Natural killer cell (primary cell): ENCODE measurements around the gene MYO16. TPM values are rescaled to one million over a fixed set of nuclear protein-coding genes. Genes with fewer than 3 reads are reported as not detected.

Experiments used
- ATAC-seq, 3 donors: fragments of 150-1000 bp in 2 of 3; fragments of 200-7000 bp in 1 of 3; cut with Tn5 transposase; 1 replicate in 1 of 3; 2 replicates in 2 of 3; pipeline ENCODE4 v1.10.0; 2021; ENCODE audit warnings: mild to moderate bottlenecking in 2 of 3, moderate library complexity in 2 of 3
- DNase-seq, 2 donors: peaks; one replicate each; pipeline versions ENCODE4 v3.0.0 to v3.0.0-alpha.2; 2013 to 2021; ENCODE audit warnings: mixed read lengths in 1 of 2
- H3K27ac ChIP-seq: one replicate; pipeline ENCODE4 v1.5.1; 2013; ENCODE audit warnings: mild to moderate bottlenecking, low read length
- H3K27me3 ChIP-seq: one replicate; pipeline ENCODE4 v1.6.1; 2013; ENCODE audit warnings: low read length; ENCODE audit not compliant: control insufficient read depth, insufficient read depth
- H3K36me3 ChIP-seq: one replicate; pipeline ENCODE4 v1.6.1; 2013; ENCODE audit warnings: low read length; ENCODE audit not compliant: control insufficient read depth, insufficient read depth
- H3K4me1 ChIP-seq: one replicate; pipeline ENCODE4 v1.6.1; 2013; ENCODE audit warnings: low read length; ENCODE audit not compliant: control insufficient read depth, insufficient read depth
- H3K4me3 ChIP-seq: one replicate; pipeline ENCODE4 v1.5.1; 2013; ENCODE audit warnings: low read length
- H3K9me3 ChIP-seq: one replicate; pipeline ENCODE4 v1.6.1; 2013; ENCODE audit warnings: low read length; ENCODE audit not compliant: control insufficient read depth, insufficient read depth
- H3K27ac Mint-ChIP-seq, 2 donors: one replicate each; pipeline ENCODE4 v1.8.0; 2022; ENCODE audit warnings: mild to moderate bottlenecking in 2 of 2, mixed read lengths in 2 of 2, moderate library complexity in 1 of 2
- H3K27me3 Mint-ChIP-seq, 2 donors: one replicate each; pipeline ENCODE4 v1.8.0; 2022; ENCODE audit warnings: low read depth in 2 of 2, mixed read lengths in 2 of 2
- H3K36me3 Mint-ChIP-seq: one replicate; pipeline ENCODE4 v1.8.0; 2022; ENCODE audit warnings: mixed read lengths
- H3K4me1 Mint-ChIP-seq, 2 donors: one replicate each; pipeline ENCODE4 v1.8.0; 2022; ENCODE audit warnings: mixed read lengths in 2 of 2
- H3K4me3 Mint-ChIP-seq: one replicate; pipeline ENCODE4 v1.8.0; 2022; ENCODE audit warnings: mild to moderate bottlenecking, moderate library complexity, mixed read lengths
- H3K9me3 Mint-ChIP-seq, 2 donors: one replicate each; pipeline ENCODE4 v1.8.0; 2022; ENCODE audit warnings: mixed read lengths in 2 of 2
- CTCF ChIP-seq: fragments of 200-600 bp; IDR thresholded peaks from one replicate; pipeline ENCODE4 v1.8.0; 2022; ENCODE audit warnings: antibody characterized with exemption
- WGBS: methylation state at CpG from one replicate; pipeline ENCODE4 v1.1.7; 2013; ENCODE audit warnings: missing lambda C conversion rate; ENCODE audit not compliant: insufficient coverage; 5-methylcytosine and 5-hydroxymethylcytosine counted together
- intact Hi-C: fragments of 100-400 bp; cut with micrococcal nuclease; formaldehyde crosslinking; loops from one replicate; pipeline ENCODE4 v1.14.2; 2022
- total RNA-seq, 4 donors: library from RNA; stranded (reverse); fragments of 120-200 nt in 1 of 4; gene quantifications; one replicate each; pipeline versions ENCODE4 v1.2.3 to v1.2.4, GENCODE V29; 2013 to 2022

Gene MYO16
- total RNA-seq, 3 donors from 2014 or later (not counting 1 experiment from before 2014, with no cell fraction given): 0.28 TPM; not detected in 2

- Mint-ChIP-seq H3K27ac (no peak overlapping the region), H3K4me3 (no peak overlapping the region), H3K4me1 (no peaks in the 10 kb centered on the region), H3K9me3 (peaks cover 2% of the 10 kb centered on the region in 2 donors), H3K27me3 (no peaks in the 10 kb centered on the region), H3K36me3 (peaks cover 6% of the 10 kb centered on the region)
- H3K27me3 ChIP-seq: no peaks in the 10 kb centered on the region
- ATAC-seq (no peak), DNase-seq (no peak)
- intact Hi-C loops: no loop called here
- WGBS: 68% methylated on average over 5 of the region's 9 CpGs
- H3K27ac ChIP-seq: no peak overlapping the region
- no peaks in the 10 kb centered on the region for H3K36me3 ChIP-seq
- no peak overlapping the region for H3K4me3 ChIP-seq
- no peak for TF ChIP-seq CTCF
- no peaks in the 10 kb centered on the region for H3K9me3 ChIP-seq
- H3K4me1 ChIP-seq: no peaks in the 10 kb centered on the region
These were observed 148.3 kb downstream of the MYO16 start for GRCh38 chr13:108777421-108778420.

- Histone ChIP-seq H3K4me1 (no peaks in the 10 kb centered on the region), H3K27ac (no peak overlapping the region), H3K27me3 (no peaks in the 10 kb centered on the region), H3K36me3 (no peaks in the 10 kb centered on the region), H3K4me3 (no peak overlapping the region), H3K9me3 (no peaks in the 10 kb centered on the region)
- H3K27me3 Mint-ChIP-seq: no peaks in the 10 kb centered on the region
- ATAC-seq (no peak), DNase-seq (no peak)
- H3K27ac Mint-ChIP-seq: no peak overlapping the region
- 89% methylated on average over 2 of the region's 2 CpGs for WGBS
- TF ChIP-seq CTCF: no peak
- peaks cover 6% of the 10 kb centered on the region for H3K36me3 Mint-ChIP-seq
- no peaks in the 10 kb centered on the region for H3K4me1 Mint-ChIP-seq
- intact Hi-C loops: no loop called here
- H3K9me3 Mint-ChIP-seq: peaks cover 2 to 5% of the 10 kb centered on the region in 2 donors
- no peak overlapping the region for H3K4me3 Mint-ChIP-seq
These were observed 149.9 kb downstream of the MYO16 start for GRCh38 chr13:108779308-108779707.

DNA sequence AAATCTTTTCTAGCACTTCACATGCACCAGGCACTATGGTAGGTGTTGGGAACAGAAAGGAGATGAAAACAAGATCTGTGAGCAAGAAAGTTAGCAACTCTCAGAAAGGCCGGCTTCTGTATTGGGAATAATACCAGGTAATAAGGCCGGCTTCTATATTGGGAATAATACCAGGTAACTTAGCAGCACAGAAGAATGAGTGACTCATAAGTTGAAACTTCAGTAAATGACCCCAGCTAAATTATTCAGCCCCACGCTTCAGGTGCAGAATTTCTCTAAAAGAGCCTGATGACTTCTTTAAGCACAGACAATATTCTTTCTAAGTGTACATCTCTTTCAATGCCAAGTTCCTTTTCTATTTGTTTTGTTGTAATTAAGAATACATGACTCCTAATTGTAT is 151.3 kb downstream of the MYO16 start:
- Mint-ChIP-seq H3K27ac (no peak overlapping the region), H3K9me3 (peaks cover 6 to 10% of the 10 kb centered on the region in 2 donors), H3K27me3 (no peaks in the 10 kb centered on the region), H3K36me3 (peaks cover 6% of the 10 kb centered on the region), H3K4me3 (no peak overlapping the region), H3K4me1 (no peaks in the 10 kb centered on the region)
- TF ChIP-seq CTCF: no peak
- DNase-seq (no peak), ATAC-seq (no peak)
- intact Hi-C loops: no loop called here
- WGBS: 79% methylated on average over 3 of the region's 3 CpGs
- Histone ChIP-seq H3K9me3 (no peaks in the 10 kb centered on the region), H3K27me3 (no peaks in the 10 kb centered on the region), H3K27ac (no peak overlapping the region), H3K36me3 (no peaks in the 10 kb centered on the region), H3K4me3 (no peak overlapping the region), H3K4me1 (no peaks in the 10 kb centered on the region)
